22Rv1 (cell line): ENCODE data around the gene APEH.

Experiments
- CTCF ChIP-seq: fragments of 450-650 bp; IDR thresholded peaks from 2 replicates; pipeline ENCODE4 v1.5.1; 2017; ENCODE audit warnings: mild to moderate bottlenecking
- ZFX ChIP-seq: fragments of 450-650 bp; IDR thresholded peaks from 2 replicates; pipeline ENCODE4 v1.6.1; 2017; ENCODE audit warnings: antibody characterized with exemption, borderline replicate concordance

- no peak for TF ChIP-seq CTCF
- TF ChIP-seq ZFX: no peak
Measured at GRCh38 chr3:49652218-49652902, 21.8 kb upstream of the APEH start.
